Lower leg skin (tissue), 3 donors: ENCODE data around the gene EPHA6.

Source experiments
- POLR2A ChIP-seq, 2 donors: fragments of 450-650 bp; IDR thresholded peaks; one replicate each; pipeline ENCODE4 v1.6.1; 2016 to 2017; ENCODE audit warnings: antibody characterized with exemption in 2 of 2, mild to moderate bottlenecking in 1 of 2, moderate library complexity in 1 of 2
- TF ChIP-seq, protein P1 (sequence below), 3 donors: fragments of 450-650 bp; IDR thresholded peaks; one replicate each; pipeline ENCODE4 v1.5.1; 2016; ENCODE audit warnings: antibody characterized with exemption in 3 of 3, mild to moderate bottlenecking in 3 of 3, moderate library complexity in 2 of 3

DNA sequence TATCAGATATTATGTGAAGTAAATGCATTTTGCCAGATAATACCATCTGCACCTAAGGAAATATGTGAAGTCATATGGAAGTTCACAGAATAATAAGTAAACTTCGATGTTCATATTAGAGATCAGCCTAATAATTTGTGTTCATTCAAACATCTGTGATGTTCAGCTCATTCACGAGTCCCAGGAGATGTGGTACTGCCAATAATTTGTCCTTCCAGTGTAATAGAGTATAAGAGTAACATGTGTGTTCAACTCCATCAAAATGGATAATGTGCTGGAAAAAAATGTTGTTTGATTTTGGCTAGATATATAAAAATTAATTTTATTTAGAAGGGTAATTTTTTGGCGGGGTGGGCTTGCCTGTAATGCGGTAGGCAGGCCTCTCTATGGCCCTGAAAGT lies 874.7 kb downstream of the EPHA6 start:
- TF ChIP-seq, protein P1, sequence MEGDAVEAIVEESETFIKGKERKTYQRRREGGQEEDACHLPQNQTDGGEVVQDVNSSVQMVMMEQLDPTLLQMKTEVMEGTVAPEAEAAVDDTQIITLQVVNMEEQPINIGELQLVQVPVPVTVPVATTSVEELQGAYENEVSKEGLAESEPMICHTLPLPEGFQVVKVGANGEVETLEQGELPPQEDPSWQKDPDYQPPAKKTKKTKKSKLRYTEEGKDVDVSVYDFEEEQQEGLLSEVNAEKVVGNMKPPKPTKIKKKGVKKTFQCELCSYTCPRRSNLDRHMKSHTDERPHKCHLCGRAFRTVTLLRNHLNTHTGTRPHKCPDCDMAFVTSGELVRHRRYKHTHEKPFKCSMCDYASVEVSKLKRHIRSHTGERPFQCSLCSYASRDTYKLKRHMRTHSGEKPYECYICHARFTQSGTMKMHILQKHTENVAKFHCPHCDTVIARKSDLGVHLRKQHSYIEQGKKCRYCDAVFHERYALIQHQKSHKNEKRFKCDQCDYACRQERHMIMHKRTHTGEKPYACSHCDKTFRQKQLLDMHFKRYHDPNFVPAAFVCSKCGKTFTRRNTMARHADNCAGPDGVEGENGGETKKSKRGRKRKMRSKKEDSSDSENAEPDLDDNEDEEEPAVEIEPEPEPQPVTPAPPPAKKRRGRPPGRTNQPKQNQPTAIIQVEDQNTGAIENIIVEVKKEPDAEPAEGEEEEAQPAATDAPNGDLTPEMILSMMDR (IDR thresholded peaks at IDR 0.05) = no peak
- no peak for TF ChIP-seq POLR2A (IDR thresholded peaks at IDR 0.05)
